ENCODE measurements around the gene FNDC8. TPM values are rescaled to one million over a fixed set of nuclear protein-coding genes. Genes with fewer than 3 reads are reported as not detected.
A peak's percentile ranks its signal among the peaks of the same experiment; 100 is the strongest.
"Not testable (repeated sequence)": the region's sequence is repeated elsewhere in the genome, so short reads cannot be mapped to it uniquely, and the experiment has no call there.

The FNDC8 gene
- total RNA-seq, 1 experiment from 2014 or later: not detected

DNA sequence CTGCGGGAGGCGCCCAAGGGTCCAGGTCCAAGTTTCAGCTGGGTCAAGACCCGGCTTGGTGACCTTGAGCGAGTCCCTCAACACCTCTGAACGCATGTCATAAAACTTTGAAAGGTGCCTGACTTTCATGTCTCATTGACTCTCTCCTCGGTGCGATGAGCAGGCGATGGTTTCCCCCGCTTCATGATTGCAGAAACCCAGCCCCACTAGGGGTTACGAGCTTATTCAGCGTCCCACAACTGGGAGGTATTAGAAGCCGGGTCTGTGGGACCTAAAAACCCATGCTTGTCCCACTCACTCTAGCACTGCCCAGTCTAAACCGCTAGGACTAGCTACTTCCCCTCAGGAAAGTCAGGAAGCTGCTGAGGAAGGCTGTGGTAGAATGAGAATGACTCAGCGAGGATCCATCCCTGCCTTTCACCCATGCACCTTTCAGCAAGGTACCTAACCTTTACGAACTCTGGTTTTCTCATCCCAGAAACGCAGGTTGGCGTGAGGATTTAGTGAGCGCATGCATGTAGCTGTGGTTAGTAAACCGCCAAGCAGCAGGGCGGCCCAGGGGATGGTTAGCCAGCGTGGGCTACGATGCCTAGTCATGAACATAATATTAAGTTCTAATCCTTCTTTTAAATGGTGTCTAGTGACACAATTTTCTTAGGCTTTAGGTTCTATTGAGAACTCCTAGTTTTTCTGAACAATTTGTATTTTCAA, 31.7 kb upstream of the FNDC8 start:
- DNase-seq (ENCODE audit: low spot score): peak; percentile 11

DNA sequence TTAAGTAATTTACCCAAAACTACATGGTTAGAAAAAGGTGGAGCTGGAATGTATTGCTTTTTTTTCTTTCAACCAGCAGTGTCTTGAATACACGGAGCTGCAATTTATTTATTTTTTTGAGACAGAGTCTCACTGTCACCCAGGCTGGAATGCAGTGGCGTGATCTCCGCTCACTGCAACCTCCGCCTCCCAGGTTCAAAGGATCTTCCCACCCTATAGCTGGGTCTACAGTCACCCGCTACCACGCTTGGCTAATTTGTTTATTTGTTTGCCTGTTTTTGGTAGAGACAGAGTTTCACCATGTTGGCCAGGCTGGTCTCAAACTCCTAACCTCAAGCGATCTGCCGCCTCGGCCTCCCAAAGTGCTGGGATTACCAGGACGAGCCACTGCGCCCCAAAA, 30.7 kb upstream of the FNDC8 start:
- in situ Hi-C loops (cut with HindIII; ENCODE audit: low sequenced_read_pairs); DNase-seq (ENCODE audit: low spot score): not testable (repeated sequence)

More for the DNA sequence above, 31.7 kb upstream of the FNDC8 start:
- in situ Hi-C loops (cut with HindIII; ENCODE audit: low sequenced_read_pairs): no loop called here

DNA sequence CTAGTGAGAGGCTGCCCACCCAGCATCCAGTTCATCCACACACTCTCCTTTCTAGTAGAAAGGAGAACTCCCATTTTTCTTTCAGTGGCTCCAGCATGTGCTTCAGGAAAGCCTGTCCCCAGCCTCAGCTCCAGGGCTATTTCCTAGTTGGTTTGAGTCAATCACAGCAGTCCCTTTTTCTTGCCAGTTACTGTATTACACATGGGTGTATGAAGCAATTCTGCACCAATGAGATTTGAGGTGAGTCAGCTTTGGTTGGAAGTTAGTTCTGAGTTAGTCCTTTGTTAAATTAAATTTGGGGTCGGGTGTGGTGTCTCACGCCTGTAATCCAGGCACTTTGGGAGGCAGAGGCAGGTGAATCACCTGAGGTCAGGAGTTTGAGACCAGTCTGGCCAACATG, 26.5 kb upstream of the FNDC8 start:
- DNase-seq (ENCODE audit: low spot score): no peak
- in situ Hi-C loops (cut with HindIII; ENCODE audit: low sequenced_read_pairs): no loop called here

DNA sequence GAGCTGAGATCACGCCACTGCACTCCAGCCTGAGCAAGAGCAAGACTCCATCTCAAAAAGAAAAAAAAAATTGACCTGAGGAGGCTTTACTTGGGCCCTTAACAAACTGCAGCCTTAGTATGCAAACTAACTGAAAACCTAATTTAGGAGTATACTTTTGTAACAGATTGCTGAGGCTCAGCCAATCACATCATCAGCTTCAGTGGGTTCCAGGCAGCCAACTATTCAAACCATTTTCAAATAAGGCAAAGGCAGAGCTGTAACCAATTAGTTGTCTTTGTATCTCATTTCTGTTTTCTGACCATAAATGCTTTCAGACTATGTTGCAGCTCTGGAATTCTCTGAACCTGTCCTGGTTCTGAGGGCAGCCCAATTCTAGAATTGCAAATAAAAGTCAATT, 25.7 kb upstream of the FNDC8 start:
- DNase-seq (ENCODE audit: low spot score): no peak
- in situ Hi-C loops (cut with HindIII; ENCODE audit: low sequenced_read_pairs): no loop called here

DNA sequence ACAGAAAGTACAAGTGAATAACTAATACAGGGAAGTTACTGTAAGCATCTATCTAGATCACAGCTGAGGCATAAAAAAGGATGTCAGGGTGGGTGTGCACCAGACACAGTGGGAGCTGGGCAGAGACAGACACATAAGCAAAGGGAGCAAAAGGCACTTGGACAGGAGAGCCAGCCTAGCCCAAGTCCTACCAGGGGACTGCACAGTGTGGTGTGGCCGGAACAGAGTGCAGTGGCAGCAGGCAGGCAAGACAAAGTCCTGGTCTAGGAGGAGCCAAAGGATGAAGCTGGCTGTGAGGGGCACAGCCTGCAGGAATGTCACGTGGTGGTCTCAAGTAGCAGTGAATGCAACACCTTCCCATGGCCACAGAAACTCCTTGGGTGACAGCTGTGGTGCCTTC, 23.6 kb upstream of the FNDC8 start:
- in situ Hi-C loops (cut with HindIII; ENCODE audit: low sequenced_read_pairs): no loop called here
- DNase-seq (ENCODE audit: low spot score): no peak

DNA sequence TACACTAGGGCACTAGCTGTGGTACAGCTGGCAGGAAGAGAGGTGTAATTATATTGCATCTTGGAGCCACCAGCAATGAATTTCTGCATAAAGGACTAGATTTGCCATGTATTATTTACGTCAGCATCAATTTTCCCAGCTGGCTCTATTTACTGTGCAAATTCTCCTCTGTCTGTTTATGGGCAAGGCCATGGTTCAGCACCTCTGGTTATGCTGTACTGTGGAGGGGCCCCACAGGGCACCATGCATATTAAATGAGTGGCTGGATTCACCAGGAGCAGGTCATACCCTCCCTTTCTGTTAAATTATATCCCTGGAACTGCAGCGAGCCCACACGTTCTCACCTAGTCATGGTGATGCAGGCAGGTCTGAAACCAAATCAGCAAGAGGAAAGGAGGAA, 21.5 kb upstream of the FNDC8 start:
- DNase-seq (ENCODE audit: low spot score): no peak
- in situ Hi-C loops (cut with HindIII; ENCODE audit: low sequenced_read_pairs): loop anchor here (25.0 kb wide), 1 partner anchor 113 kb away; the partner anchor contains the start of gene LIG3

DNA sequence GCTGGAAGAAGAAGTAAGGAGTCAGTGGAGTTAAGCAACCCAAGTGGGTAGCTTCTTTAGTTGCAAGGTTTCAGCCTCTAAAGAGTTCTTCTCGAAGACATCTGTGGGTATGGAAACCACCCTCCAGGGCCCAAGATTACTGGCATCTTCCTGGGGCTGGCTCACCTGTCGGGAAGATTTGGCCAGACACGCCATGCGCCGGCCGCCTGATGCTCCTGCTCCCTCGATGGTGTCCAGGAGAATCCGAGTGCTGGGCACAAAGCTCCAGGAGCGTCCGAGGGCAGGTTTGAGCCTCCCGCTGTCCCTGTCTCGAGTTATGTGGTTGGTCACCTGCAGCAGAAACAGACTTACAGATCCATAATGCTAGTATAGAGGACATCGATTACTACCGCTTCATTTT, 20.4 kb upstream of the FNDC8 start:
- in situ Hi-C loops (cut with HindIII; ENCODE audit: low sequenced_read_pairs): loop anchor here (25.0 kb wide), 1 partner anchor 114 kb away; the partner anchor contains the start of gene LIG3
- no peak for DNase-seq (ENCODE audit: low spot score)

DNA sequence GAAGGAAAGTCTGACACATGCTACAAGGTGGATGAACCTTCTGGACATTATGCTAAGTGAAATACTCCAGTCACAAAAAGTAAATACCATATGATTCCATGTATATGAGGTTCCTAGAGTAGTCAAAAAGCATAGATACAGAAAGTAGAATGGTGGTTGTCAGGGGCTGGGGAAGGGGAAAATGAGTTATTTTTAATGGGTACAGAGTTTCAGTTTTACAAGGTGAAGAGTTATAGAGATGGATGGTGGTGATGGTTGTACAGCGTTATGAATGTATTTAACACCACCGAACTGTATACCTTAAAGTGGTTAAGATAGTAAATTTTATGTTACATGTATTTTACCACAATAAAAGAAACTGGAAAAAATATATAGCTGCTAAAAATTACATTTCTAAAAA, 19.7 kb upstream of the FNDC8 start:
- DNase-seq (ENCODE audit: low spot score): no peak
- in situ Hi-C loops (cut with HindIII; ENCODE audit: low sequenced_read_pairs): loop anchor here (25.0 kb wide), 1 partner anchor 114 kb away; the partner anchor contains the start of gene LIG3

DNA sequence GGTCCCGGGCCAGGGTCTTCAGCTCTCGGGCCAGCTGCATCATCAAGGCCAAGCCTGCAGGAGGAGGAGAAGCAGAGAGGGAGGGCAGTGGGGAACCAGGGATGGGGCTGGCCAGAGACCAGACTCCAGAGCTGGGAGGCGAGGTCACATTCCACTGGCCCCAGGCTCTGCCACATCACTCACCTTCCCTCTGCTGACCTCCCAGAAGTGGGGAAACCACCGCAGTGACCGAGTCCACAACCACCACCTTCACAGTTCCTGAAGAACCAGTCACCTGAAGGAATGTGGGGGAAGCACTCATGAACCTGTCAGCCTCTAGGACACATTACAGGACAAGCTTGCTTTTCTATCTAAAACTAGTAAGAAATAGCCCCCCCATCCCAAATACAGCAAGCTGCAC, 18.1 kb upstream of the FNDC8 start:
- in situ Hi-C loops (cut with HindIII; ENCODE audit: low sequenced_read_pairs): loop anchor here (25.0 kb wide), 1 partner anchor 116 kb away; the partner anchor contains the start of gene LIG3
- DNase-seq (ENCODE audit: low spot score): no peak

DNA sequence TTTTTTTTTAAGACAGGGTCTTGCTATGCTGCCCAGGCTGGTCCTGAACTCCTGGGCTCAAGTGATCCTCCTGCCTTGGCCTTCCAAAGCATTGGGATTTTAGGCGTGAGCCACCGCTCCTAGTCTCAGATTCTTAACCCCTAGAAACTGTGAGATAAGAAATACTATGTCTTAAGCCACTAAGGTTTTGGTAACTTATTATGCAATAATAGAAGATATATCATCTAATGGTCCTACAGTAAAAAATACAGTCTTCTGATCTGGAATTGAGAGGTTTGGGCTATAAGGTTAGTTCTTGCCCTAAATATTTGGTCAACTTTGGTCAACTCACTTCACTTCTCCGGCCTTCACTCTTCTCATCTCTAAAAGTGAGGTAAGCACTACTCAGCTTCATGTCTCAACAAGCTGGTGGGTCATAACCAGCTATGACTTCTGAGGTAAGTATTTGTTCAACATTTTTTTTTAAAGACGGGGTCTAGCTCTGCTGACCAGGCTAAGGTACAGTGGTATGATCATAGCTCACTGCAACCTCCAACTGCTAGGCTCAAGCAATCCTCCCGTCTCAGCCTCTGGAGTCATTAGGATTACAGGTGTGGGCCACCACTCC, 16.5 kb upstream of the FNDC8 start:
- DNase-seq (ENCODE audit: low spot score): no peak

DNA sequence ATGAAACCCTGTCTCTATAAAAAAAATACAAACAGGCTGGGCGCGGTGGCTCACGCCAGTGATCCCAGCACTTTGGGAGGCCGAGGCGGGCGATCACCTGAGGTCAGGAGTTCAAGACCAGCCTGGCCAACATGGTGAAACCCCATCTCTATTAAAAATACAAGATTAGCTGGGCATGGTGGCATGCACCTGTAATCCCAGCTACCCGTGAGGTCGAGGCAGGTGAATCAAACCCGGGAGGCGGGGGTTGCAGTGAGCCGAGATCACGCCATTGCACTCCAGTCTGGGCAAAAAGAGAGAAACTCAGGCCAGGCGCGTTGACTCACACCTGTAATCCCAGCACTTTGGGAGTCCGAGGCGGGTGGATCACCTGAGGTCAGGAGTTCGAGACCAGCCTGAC, 10.6 kb upstream of the FNDC8 start:
- not testable (repeated sequence) for DNase-seq (ENCODE audit: low spot score)
- in situ Hi-C loops (cut with HindIII; ENCODE audit: low sequenced_read_pairs): loop anchor here (25.0 kb wide), 1 partner anchor 123 kb away; the partner anchor contains the start of gene LIG3

More for the DNA sequence above, 16.5 kb upstream of the FNDC8 start:
- in situ Hi-C loops (cut with HindIII; ENCODE audit: low sequenced_read_pairs): loop anchor here (25.0 kb wide), 1 partner anchor 118 kb away; the partner anchor contains the start of gene LIG3

DNA sequence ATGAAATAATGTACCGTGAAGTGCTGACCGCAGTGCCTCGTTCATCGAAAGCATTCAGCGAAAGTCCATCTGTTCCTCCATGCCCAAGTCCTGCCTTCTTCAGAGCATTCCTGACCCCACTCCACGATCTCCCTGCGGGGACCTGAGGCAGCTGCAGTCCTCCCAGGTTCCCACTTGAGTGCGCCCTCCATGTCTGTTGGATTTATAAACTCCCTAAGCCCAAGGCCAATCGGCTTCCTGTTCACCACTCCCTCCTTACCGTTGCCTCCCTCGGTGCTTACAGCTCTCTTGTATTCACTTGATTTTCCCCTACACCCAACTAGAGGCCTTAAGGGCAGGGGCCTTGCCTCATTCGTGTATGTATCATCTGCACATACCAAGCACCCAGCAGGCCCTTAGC, 4.6 kb upstream of the FNDC8 start:
- no peak for DNase-seq (ENCODE audit: low spot score)
- in situ Hi-C loops (cut with HindIII; ENCODE audit: low sequenced_read_pairs): loop anchor here (25.0 kb wide), 1 partner anchor 130 kb away; the partner anchor contains the start of gene LIG3

DNA sequence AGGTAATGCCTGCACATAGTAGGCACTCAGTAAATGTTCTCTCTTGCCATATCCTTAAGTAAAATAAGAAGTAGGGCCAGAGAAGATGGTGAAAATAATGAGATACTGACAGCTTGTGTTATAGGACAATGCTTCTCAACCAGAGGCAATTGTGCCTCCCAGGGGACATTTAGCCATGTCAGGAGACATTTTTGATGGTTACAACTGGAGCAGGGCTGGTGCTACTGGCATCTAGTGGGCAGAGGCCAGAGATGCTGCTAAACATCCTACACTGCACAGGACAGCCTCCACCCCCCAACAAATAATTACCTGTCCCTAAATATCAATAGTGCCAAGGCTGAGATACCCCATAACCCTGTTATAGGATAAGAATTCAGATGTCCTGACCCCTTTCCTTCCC, 3.4 kb upstream of the FNDC8 start:
- in situ Hi-C loops (cut with HindIII; ENCODE audit: low sequenced_read_pairs): loop anchor here (25.0 kb wide), 1 partner anchor 131 kb away; the partner anchor contains the start of gene LIG3

DNA sequence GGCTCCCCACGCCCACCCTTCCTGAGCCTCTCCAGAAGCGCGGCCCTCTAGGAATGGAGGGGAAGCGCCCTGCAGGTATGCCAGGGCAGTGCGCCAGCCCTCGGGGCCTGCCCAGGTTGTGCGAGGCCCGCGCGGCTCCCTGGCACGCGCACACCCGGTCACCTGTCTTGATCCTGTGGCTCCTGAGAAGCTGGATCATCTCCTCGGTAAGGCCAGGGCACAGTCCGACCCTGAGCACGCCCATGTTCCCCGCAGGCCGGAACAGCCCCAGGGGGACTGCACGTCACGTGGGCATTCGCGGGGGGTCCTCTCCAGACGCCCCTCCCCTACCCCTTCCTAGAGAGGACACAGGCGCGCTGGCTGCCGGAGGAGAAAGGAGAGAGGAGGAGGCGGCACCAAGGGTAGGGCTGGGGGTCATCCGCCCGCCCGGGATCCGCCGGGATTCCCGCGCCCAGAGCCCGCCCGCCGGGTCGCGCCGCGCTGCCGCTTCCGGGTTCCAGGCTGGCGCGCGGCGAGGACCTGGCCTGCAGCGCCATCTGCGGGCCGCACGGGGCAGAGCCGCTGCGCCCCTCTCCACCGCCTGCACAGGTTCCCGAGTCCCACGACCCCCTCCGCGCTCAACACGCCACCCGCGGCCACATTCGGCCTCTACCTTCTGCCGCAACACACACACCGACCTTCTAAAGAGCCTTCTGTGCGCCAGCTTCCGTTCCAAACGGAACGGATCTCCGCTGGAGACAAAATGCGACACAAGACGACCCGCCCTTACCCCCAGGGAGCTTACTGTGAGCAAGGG, 1.8 kb upstream of the FNDC8 start, which contains the start of gene RAD51D:
Gene RAD51D, minus strand, starts transcription at position 491 of the 796 bp plus-strand sequence. Its CDS starts 247 bp downstream, at position 244.
- in situ Hi-C loops (cut with HindIII; ENCODE audit: low sequenced_read_pairs): loop anchor here (25.0 kb wide), 1 partner anchor 132 kb away; the partner anchor contains the start of gene LIG3
- DNase-seq (ENCODE audit: low spot score): peak; percentile 72

More for the DNA sequence above, 3.4 kb upstream of the FNDC8 start:
- DNase-seq (ENCODE audit: low spot score): no peak

DNA sequence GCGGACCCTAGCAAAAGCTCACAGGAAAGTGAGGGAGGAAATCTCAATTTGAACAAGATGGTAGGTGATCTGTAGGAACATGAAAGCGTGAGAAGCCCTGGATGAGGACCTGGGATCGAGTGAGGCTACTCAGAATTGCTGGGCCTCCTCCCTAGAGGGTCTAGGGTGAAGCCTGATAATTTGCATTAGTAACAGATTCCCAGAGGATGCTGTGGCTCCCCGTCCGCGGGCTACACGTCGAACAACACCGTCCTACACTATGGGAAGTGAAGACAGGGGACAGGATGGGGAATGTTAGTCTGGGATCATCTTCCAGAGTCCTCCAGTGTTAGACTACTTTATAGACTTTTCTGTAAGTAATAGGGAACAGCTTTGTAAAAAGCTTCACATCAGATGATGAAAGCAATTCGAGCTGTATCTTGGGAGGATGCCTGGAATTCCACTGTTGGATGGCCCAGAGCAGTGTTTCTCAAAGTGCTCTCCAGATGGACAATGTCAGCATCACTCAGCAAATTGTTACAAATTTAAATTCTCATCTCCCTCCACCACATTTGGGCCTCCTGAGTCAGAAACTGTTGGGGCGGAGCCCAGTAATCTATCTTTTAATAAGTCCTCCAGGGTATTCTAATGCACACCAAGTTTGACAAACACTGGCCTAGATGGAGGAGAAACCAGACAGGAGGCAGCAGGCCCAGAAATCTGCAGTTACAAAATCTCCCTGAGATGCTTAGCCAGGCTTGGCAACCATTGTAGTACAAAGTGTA, 6.5 kb downstream of the FNDC8 start:
- in situ Hi-C loops (cut with HindIII; ENCODE audit: low sequenced_read_pairs): no loop called here
- no peak for DNase-seq (ENCODE audit: low spot score)

DNA sequence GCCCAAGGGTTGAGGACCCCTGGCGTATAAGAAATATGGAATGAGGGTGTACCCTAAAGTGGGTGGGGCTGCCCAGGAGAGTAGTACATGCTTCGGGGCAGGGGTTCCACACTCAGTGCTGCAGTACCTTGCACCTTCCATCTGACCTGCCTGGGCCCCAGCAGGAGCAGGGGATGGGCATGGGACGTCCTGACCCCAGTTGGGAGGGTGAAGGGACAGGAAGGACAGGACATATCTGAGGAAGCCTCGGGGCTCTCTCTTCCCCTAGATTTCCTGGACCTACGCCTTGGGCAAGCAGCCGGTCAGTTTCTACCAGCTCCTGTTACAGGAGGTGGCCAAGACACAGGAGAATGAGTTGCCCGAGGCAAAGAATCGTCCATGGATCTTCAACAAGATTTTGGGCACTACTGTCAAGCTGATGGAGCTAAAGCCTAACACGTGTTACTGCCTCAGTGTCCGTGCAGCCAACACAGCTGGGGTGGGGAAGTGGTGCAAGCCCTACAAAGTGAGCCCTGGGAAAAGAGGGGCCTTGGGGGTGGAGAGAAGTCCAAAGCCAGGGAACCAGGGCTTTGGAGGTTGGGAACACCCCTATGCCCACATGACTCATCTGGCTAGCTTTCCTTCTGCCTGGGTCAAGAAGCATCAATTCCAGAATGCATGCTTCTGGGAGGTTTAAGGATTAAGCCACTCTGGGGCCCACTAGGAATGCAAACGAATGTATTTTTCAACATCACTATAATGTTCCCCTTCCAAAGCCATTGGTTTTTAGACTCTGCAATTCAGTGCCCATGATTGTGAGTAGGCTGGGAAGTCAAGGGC, 7.9 kb downstream of the FNDC8 start:
- DNase-seq (ENCODE audit: low spot score): no peak
- in situ Hi-C loops (cut with HindIII; ENCODE audit: low sequenced_read_pairs): no loop called here

DNA sequence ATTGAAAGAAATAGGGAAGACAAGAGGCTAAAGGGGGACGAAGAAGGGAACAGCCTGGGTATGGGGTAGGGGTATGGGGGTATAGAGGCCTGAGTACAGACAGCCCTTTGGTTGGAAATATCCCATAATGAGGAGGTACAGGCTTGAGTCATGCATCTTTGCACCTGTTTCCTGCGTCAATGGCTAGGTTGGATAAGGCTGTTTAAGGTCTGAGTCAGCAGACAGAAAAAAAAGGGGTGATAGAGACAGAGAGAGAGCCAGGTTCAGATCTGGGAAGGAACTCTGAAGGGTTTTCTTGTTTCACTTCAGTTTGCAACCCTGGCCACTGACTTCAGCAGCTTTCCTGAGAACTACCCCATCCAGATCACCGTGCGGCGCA, 8.5 kb downstream of the FNDC8 start:
- no peak for DNase-seq (ENCODE audit: low spot score)

DNA sequence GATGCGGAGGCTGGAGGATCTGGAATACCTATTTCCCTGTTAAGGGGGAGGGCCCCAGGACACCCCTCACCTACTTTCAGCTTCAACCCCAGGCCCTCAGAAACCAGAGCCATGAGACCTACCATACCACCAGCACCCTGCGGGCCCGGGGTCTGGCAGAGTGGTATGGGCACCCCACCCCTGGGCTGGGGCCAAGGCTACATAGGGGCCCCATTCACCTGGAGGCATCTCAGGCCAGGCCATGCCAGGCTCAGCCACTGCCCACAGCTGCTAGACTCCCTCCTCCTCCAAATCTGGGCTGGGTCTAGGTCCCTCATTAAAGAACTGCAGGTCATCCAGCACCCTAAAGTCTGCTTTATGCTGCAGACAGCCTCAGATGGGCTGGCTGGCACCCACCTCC, 9.0 kb downstream of the FNDC8 start:
- in situ Hi-C loops (cut with HindIII; ENCODE audit: low sequenced_read_pairs): no loop called here
- DNase-seq (ENCODE audit: low spot score): no peak

More for the DNA sequence above, 8.5 kb downstream of the FNDC8 start:
- in situ Hi-C loops (cut with HindIII; ENCODE audit: low sequenced_read_pairs): no loop called here

All from G401 (cell line).